Measurements from ENCODE around the gene EPB41L2. TPM values are rescaled to one million over a fixed set of nuclear protein-coding genes. Genes with fewer than 3 reads are reported as not detected.
"Not testable (repeated sequence)": the region's sequence is repeated elsewhere in the genome, so short reads cannot be mapped to it uniquely, and the experiment has no call there.

The EPB41L2 gene
- total RNA-seq, 1 experiment from 2014 or later = 74.8 TPM

DNA sequence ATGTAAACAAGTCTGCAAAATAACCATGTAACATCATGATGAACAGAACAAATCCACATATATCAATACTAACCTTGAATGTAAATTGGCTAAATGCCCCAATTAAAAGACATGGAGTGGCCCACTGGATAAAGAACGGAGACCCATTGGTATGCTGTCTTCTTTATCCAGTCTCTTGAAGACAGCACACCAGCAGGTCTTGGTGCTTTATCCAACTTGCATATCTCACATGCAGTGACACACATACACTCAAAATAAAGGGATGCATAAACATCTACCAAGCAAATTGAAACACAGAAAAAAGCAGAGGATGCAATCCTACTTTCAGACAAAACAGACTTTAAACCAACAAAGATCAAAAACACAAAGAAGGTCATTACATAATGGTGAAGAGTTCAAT lies 30.3 kb upstream of the EPB41L2 start (continued):
- TF ChIP-seq ZNF274 (IDR thresholded peaks at IDR 0.05; ENCODE audit: low read depth, low read length) (no peak), EGR1 (IDR thresholded peaks at IDR 0.05; ENCODE audit: low read depth) (no peak), TCF7L2 (IDR thresholded peaks at IDR 0.05; ENCODE audit: borderline replicate concordance, extremely low read depth, insufficient read depth, insufficient read length) (no peak), SRF (IDR thresholded peaks at IDR 0.05; ENCODE audit: low read depth) (no peak), FOSL1 (IDR thresholded peaks at IDR 0.05; ENCODE audit: low read depth) (no peak), RAD21 (IDR thresholded peaks at IDR 0.05; ENCODE audit: low read depth) (no peak), ZFX (IDR thresholded peaks at IDR 0.05) (no peak), CEBPB (IDR thresholded peaks at IDR 0.05; ENCODE audit: low read depth) (no peak)
- TF ChIP-seq, protein P1, sequence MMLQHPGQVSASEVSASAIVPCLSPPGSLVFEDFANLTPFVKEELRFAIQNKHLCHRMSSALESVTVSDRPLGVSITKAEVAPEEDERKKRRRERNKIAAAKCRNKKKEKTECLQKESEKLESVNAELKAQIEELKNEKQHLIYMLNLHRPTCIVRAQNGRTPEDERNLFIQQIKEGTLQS (IDR thresholded peaks at IDR 0.05) = no peak

- H3K9me3 ChIP-seq (ENCODE audit: control insufficient read depth in 1 of 2, insufficient read depth in 1 of 2, low read depth in 1 of 2, low read length in 2 of 2); H3K4me3 ChIP-seq (replicated peaks in 1 of 2; ENCODE audit: low read depth in 1 of 2, low read length in 2 of 2); H2AFZ ChIP-seq (ENCODE audit: low read depth, low read length, poor library complexity, severe bottlenecking); RAD21 ChIA-PET (ENCODE audit: low non-redundant PET in 1 of 2, low total read pairs in 2 of 2, uncharacterized antibody in 2 of 2, unreplicated experiment in 2 of 2); H3K4me1 ChIP-seq (ENCODE audit: control insufficient read depth in 1 of 2, insufficient read depth in 2 of 2, low read length in 2 of 2); H3K9ac ChIP-seq (ENCODE audit: low read length); H3K36me3 ChIP-seq (ENCODE audit: control insufficient read depth in 1 of 2, insufficient read depth in 2 of 2, low read length in 2 of 2); H3K9me2 ChIP-seq (ENCODE audit: insufficient read depth); intact Hi-C loops (cut with micrococcal nuclease); BruUV-seq (replicated peaks); H4K20me1 ChIP-seq (ENCODE audit: insufficient read depth); H3K4me2 ChIP-seq (ENCODE audit: low read length); CTCF ChIA-PET; POLR2A ChIA-PET; H3K27me3 ChIP-seq (ENCODE audit: insufficient read depth, low read length); H3K27ac ChIP-seq (ENCODE audit: low read depth, low read length); DNase-seq (ENCODE audit: low read depth, low spot score); ATAC-seq; H3K79me2 ChIP-seq (ENCODE audit: insufficient read depth, low read length): not testable (repeated sequence)
Observed at GRCh38 chr6:131091944-131092343, 28.9 kb upstream of the EPB41L2 start.

DNA sequence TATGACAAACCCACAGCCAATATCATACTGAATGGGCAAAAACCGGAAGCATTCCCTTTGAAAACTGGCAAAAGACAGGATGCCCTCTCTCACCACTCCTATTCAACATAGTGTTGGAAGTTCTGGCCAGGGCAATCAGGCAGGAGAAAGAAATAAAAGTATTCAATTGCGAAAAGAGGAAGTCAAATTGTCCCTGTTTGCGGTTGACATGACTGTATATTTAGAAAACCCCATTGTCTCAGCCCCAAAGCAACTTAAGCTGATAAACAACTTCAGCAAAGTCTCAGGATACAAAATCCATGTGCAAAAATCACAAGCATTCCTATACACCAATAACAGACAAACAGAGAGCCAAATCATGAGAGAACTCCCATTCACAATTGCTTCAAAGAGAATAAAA lies 27.3 kb upstream of the EPB41L2 start:
- H3K27ac ChIP-seq (ENCODE audit: low read depth, low read length); H3K4me3 ChIP-seq (replicated peaks in 1 of 2; ENCODE audit: low read depth in 1 of 2, low read length in 2 of 2); BruUV-seq (replicated peaks); H3K9me2 ChIP-seq (ENCODE audit: insufficient read depth); H4K20me1 ChIP-seq (ENCODE audit: insufficient read depth); ATAC-seq; RAD21 ChIA-PET (ENCODE audit: low non-redundant PET in 1 of 2, low total read pairs in 2 of 2, uncharacterized antibody in 2 of 2, unreplicated experiment in 2 of 2); CTCF ChIA-PET; H3K4me2 ChIP-seq (ENCODE audit: low read length); H2AFZ ChIP-seq (ENCODE audit: low read depth, low read length, poor library complexity, severe bottlenecking); H3K9ac ChIP-seq (ENCODE audit: low read length); H3K27me3 ChIP-seq (ENCODE audit: insufficient read depth, low read length); H3K9me3 ChIP-seq (ENCODE audit: control insufficient read depth in 1 of 2, insufficient read depth in 1 of 2, low read depth in 1 of 2, low read length in 2 of 2); DNase-seq (ENCODE audit: low read depth, low spot score); H3K36me3 ChIP-seq (ENCODE audit: control insufficient read depth in 1 of 2, insufficient read depth in 2 of 2, low read length in 2 of 2); POLR2A ChIA-PET; H3K79me2 ChIP-seq (ENCODE audit: insufficient read depth, low read length); intact Hi-C loops (cut with micrococcal nuclease); H3K4me1 ChIP-seq (ENCODE audit: control insufficient read depth in 1 of 2, insufficient read depth in 2 of 2, low read length in 2 of 2): not testable (repeated sequence)
